Measurements from ENCODE around the gene SLC23A1.

DNA sequence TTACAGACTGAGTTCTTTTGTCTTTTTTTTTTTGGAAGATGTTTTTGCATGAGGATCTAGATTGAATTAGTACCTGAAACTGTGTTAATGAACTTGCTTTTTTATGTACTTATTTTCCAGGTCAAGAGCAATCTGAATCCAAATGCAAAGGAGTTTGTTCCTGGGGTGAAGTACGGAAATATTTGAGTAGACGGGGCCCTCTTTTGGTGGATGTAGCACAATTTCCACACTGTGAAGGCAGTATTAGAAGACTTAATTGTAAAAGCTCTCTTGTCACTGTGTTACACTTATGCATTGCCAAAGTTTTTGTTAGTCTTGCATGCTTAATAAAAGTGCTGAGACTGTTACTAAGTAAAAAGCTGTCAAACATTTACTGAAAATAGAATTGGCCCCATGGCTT lies 14.5 kb downstream of the SLC23A1 start:
- TF ChIP-seq POLR2AphosphoS5 (IDR thresholded peaks at IDR 0.05; ENCODE audit: low read depth, low read length): no peak
- TF ChIP-seq TAF1 (IDR thresholded peaks at IDR 0.05; ENCODE audit: borderline replicate concordance, insufficient read depth, low read length): no peak
- no peak for TF ChIP-seq SIN3A (IDR thresholded peaks at IDR 0.05; ENCODE audit: borderline replicate concordance, insufficient read depth, low read length)
- no peak for TF ChIP-seq FOXP2 (optimal IDR thresholded peaks at IDR 0.05; ENCODE audit: borderline replicate concordance, extremely low read depth, extremely low read length, insufficient read depth)

Data from PFSK-1 (cell line).